Measurements from ENCODE around the gene SMCP. TPM values are rescaled to one million over a fixed set of nuclear protein-coding genes. Genes with fewer than 3 reads are reported as not detected.

SMCP gene
- total and polyA plus RNA-seq, 2 donors (not counting 1 experiment from before 2014, with no cell fraction given) = 0.12 to 0.17 TPM

DNA sequence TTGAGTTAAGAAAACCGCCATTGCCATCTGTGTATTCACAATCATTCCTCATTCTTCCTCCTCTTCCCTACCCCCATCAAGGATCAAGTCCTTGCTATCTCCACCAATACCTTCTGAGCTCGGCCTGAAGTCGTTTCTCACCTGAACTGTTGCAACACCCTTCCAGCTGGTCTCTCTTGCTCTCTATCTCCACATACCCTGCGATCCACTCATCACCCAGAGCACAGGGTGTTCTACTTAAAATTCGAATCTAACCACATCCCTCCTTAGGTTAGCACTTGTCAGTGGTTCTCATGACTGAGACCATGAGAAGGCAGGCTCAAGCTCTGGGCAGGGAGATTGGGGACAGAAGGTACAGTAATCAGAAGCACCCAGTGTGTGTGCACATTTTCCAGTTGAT is 34.8 kb downstream of the SMCP start:
- TF ChIP-seq CTCF (conservative IDR thresholded peaks at IDR 0.05 in 1 of 2, IDR thresholded peaks at IDR 0.05 in 1 of 2; ENCODE audit: low read depth in 1 of 2, low read length in 2 of 2) (no peak), EZH2 (IDR thresholded peaks at IDR 0.05; ENCODE audit: low read length, missing control alignments) (no peak)
- Histone ChIP-seq H3K9me3 (ENCODE audit: control insufficient read depth, insufficient read depth, low read depth, low read length) (no peaks in the 10 kb centered on the region), H3K27me3 (ENCODE audit: control insufficient read depth, insufficient read depth, low read length) (peaks cover 13% of the 10 kb centered on the region), H3K4me1 (ENCODE audit: control insufficient read depth, extremely low read depth, insufficient read depth, low read length) (no peaks in the 10 kb centered on the region), H4K20me1 (ENCODE audit: control insufficient read depth, extremely low read depth, insufficient read depth, low read length) (no peaks in the 10 kb centered on the region), H3K27ac (ENCODE audit: insufficient read depth, low read length) (no peak overlapping the region), H3K79me2 (ENCODE audit: control insufficient read depth, insufficient read depth, low read length) (no peaks in the 10 kb centered on the region), H3K4me2 (ENCODE audit: extremely low read depth, insufficient read depth, low read length) (no peak overlapping the region), H3K9ac (ENCODE audit: insufficient read depth, low read length) (no peak overlapping the region), H3K36me3 (ENCODE audit: control insufficient read depth, insufficient read depth, low read length) (no peaks in the 10 kb centered on the region), H2AFZ (ENCODE audit: low read length) (no peak overlapping the region), H3K4me3 (replicated peaks in 1 of 4; ENCODE audit: control extremely low read depth in 1 of 4, insufficient read depth in 1 of 4, low read depth in 3 of 4, low read length in 4 of 4) (no peak overlapping the region)
- DNase-seq (ENCODE audit: low read depth in 2 of 2) = no peak

DNA sequence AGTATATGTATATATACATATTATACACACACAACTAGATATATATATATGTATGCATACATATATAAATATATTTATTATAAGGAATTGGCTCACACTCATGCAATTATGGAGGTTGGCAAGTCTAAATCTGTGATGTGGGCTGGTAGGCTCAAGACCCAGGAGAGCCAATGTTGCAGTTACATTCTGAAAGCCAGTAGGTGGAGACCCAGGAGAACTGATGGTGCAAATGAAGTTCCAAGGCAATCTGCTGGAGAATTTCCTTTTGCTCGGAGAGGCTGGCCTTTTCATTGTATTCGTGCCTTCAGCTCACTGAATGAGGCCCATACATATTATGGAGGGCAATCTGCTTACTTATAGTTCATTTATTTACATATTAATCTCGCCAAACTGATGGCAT is 39.7 kb downstream of the SMCP start:
- Histone ChIP-seq H4K20me1 (ENCODE audit: control insufficient read depth, extremely low read depth, insufficient read depth, low read length) (no peaks in the 10 kb centered on the region), H3K9ac (ENCODE audit: insufficient read depth, low read length) (no peak overlapping the region), H3K4me1 (ENCODE audit: control insufficient read depth, extremely low read depth, insufficient read depth, low read length) (no peaks in the 10 kb centered on the region), H3K4me3 (replicated peaks in 1 of 4; ENCODE audit: control extremely low read depth in 1 of 4, insufficient read depth in 1 of 4, low read depth in 3 of 4, low read length in 4 of 4) (no peak overlapping the region), H2AFZ (ENCODE audit: low read length) (no peak overlapping the region), H3K27ac (ENCODE audit: insufficient read depth, low read length) (no peak overlapping the region), H3K9me3 (ENCODE audit: control insufficient read depth, insufficient read depth, low read depth, low read length) (no peaks in the 10 kb centered on the region), H3K79me2 (ENCODE audit: control insufficient read depth, insufficient read depth, low read length) (no peaks in the 10 kb centered on the region), H3K27me3 (ENCODE audit: control insufficient read depth, insufficient read depth, low read length) (no peaks in the 10 kb centered on the region), H3K36me3 (ENCODE audit: control insufficient read depth, insufficient read depth, low read length) (no peaks in the 10 kb centered on the region), H3K4me2 (ENCODE audit: extremely low read depth, insufficient read depth, low read length) (no peak overlapping the region)
- peak in 1 of 2 donors; percentile 6 for DNase-seq (ENCODE audit: low read depth in 2 of 2)
- TF ChIP-seq EZH2 (IDR thresholded peaks at IDR 0.05; ENCODE audit: low read length, missing control alignments) = no peak
- peak in 1 of 2 donors; percentile 12 for TF ChIP-seq CTCF (conservative IDR thresholded peaks at IDR 0.05 in 1 of 2, IDR thresholded peaks at IDR 0.05 in 1 of 2; ENCODE audit: low read depth in 1 of 2, low read length in 2 of 2)

DNA sequence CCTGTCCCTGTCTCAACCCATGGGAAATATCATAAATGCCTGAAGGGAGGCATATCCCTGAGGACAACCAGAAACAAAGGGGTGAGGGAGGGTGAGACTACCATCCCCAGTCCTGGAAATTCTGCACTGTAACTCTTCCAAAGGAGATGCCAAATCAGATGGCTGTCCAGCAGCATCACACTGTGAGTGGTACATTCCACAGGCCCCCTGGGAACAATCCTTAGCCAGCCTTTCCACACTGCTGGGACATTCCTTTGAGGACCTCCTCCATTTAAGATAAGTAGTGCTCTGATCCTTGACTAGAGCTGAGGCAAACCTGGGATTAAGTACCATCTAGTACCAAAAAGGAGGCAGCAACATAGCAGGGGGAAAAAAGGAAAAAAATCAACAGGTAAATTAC is 40.9 kb downstream of the SMCP start:
- no peaks in the 10 kb centered on the region for H3K9me3 ChIP-seq (ENCODE audit: control insufficient read depth, insufficient read depth, low read depth, low read length)
- H2AFZ ChIP-seq (ENCODE audit: low read length) = no peak overlapping the region
- no peaks in the 10 kb centered on the region for H3K79me2 ChIP-seq (ENCODE audit: control insufficient read depth, insufficient read depth, low read length)
- no peak overlapping the region for H3K4me2 ChIP-seq (ENCODE audit: extremely low read depth, insufficient read depth, low read length)
- H3K4me3 ChIP-seq (replicated peaks in 1 of 4; ENCODE audit: control extremely low read depth in 1 of 4, insufficient read depth in 1 of 4, low read depth in 3 of 4, low read length in 4 of 4) = no peak overlapping the region
- no peak for TF ChIP-seq EZH2 (IDR thresholded peaks at IDR 0.05; ENCODE audit: low read length, missing control alignments)
- H4K20me1 ChIP-seq (ENCODE audit: control insufficient read depth, extremely low read depth, insufficient read depth, low read length) = no peaks in the 10 kb centered on the region
- no peak for DNase-seq (ENCODE audit: low read depth in 2 of 2)
- H3K9ac ChIP-seq (ENCODE audit: insufficient read depth, low read length) = no peak overlapping the region
- H3K27me3 ChIP-seq (ENCODE audit: control insufficient read depth, insufficient read depth, low read length) = no peaks in the 10 kb centered on the region
- H3K27ac ChIP-seq (ENCODE audit: insufficient read depth, low read length) = no peak overlapping the region
- H3K36me3 ChIP-seq (ENCODE audit: control insufficient read depth, insufficient read depth, low read length) = no peaks in the 10 kb centered on the region
- no peaks in the 10 kb centered on the region for H3K4me1 ChIP-seq (ENCODE audit: control insufficient read depth, extremely low read depth, insufficient read depth, low read length)
